HUES6 (cell line): ENCODE data around the gene KRT74.

Experiments used
- H3K27ac ChIP-seq: 2 replicates; pipeline ENCODE4 v1.7.0; 2013; ENCODE audit warnings: low read depth, mild to moderate bottlenecking, low read length, inconsistent platforms
- H3K27me3 ChIP-seq: 2 replicates; pipeline ENCODE4 v1.6.1; 2013; ENCODE audit warnings: low read length; ENCODE audit not compliant: control insufficient read depth, insufficient read depth
- H3K36me3 ChIP-seq: 2 replicates; pipeline ENCODE4 v1.6.1; 2013; ENCODE audit warnings: low read length; ENCODE audit not compliant: control insufficient read depth, insufficient read depth
- H3K4me1 ChIP-seq: 2 replicates; pipeline ENCODE4 v1.6.1; 2013; ENCODE audit warnings: low read length; ENCODE audit not compliant: control insufficient read depth, insufficient read depth
- H3K4me3 ChIP-seq: 2 replicates; pipeline ENCODE4 v1.5.1; 2013; ENCODE audit warnings: low read depth, low read length
- H3K9ac ChIP-seq: one replicate; pipeline ENCODE4 v1.6.1; 2013; ENCODE audit warnings: mild to moderate bottlenecking, low read length
- H3K9me3 ChIP-seq: 2 replicates; pipeline ENCODE4 v1.6.1; 2013; ENCODE audit warnings: low read depth, low read length; ENCODE audit not compliant: control insufficient read depth, insufficient read depth

KRT74 gene

GRCh38 chr12:52537101-52537500 is 36.5 kb downstream of the KRT74 start:
- H3K27me3 ChIP-seq, result no peaks in the 10 kb centered on the region
- no peaks in the 10 kb centered on the region; the same call in 1 of the 2 replicates for H3K4me1 ChIP-seq
- no peak overlapping the region for H3K9ac ChIP-seq
- H3K4me3 ChIP-seq, result no peak overlapping the region
- H3K27ac ChIP-seq, result no peak overlapping the region
- no peaks in the 10 kb centered on the region for H3K9me3 ChIP-seq
- no peaks in the 10 kb centered on the region for H3K36me3 ChIP-seq

GRCh38 chr12:52535574-52535973 is 38.1 kb downstream of the KRT74 start:
- Histone ChIP-seq H3K9ac (no peak overlapping the region), H3K36me3 (no peaks in the 10 kb centered on the region), H3K27me3 (no peaks in the 10 kb centered on the region), H3K9me3 (no peaks in the 10 kb centered on the region), H3K4me3 (no peak overlapping the region), H3K27ac (no peak overlapping the region), H3K4me1 (no peaks in the 10 kb centered on the region; the same call in 1 of the 2 replicates)

GRCh38 chr12:52534482-52534881 is 39.2 kb downstream of the KRT74 start:
- H3K27ac ChIP-seq, result no peak overlapping the region
- no peaks in the 10 kb centered on the region for H3K36me3 ChIP-seq
- H3K9ac ChIP-seq, result no peak overlapping the region
- no peaks in the 10 kb centered on the region for H3K9me3 ChIP-seq
- no peaks in the 10 kb centered on the region; the same call in 1 of the 2 replicates for H3K4me1 ChIP-seq
- no peak overlapping the region for H3K4me3 ChIP-seq
- H3K27me3 ChIP-seq, result no peaks in the 10 kb centered on the region

- Histone ChIP-seq H3K27ac (no peak overlapping the region), H3K36me3 (no peaks in the 10 kb centered on the region), H3K4me3 (no peak overlapping the region), H3K9ac (no peak overlapping the region), H3K4me1 (no peaks in the 10 kb centered on the region; the same call in 1 of the 2 replicates), H3K27me3 (no peaks in the 10 kb centered on the region), H3K9me3 (no peaks in the 10 kb centered on the region)
Observed at GRCh38 chr12:52533686-52534470, 39.8 kb downstream of the KRT74 start.

- H3K27ac ChIP-seq, result no peak overlapping the region
- no peak overlapping the region for H3K9ac ChIP-seq
- no peaks in the 10 kb centered on the region for H3K36me3 ChIP-seq
- H3K9me3 ChIP-seq, result no peaks in the 10 kb centered on the region
- H3K4me3 ChIP-seq, result no peak overlapping the region
- no peaks in the 10 kb centered on the region for H3K27me3 ChIP-seq
- H3K4me1 ChIP-seq, result no peaks in the 10 kb centered on the region
Observed at GRCh38 chr12:52532636-52533035, 41.0 kb downstream of the KRT74 start.

- Histone ChIP-seq H3K9me3 (no peaks in the 10 kb centered on the region), H3K4me3 (no peak overlapping the region), H3K4me1 (no peaks in the 10 kb centered on the region), H3K27me3 (no peaks in the 10 kb centered on the region), H3K36me3 (no peaks in the 10 kb centered on the region), H3K9ac (no peak overlapping the region), H3K27ac (no peak overlapping the region)
Observed at GRCh38 chr12:52531566-52532300, 41.9 kb downstream of the KRT74 start.

GRCh38 chr12:52530905-52531304 is 42.7 kb downstream of the KRT74 start:
- no peaks in the 10 kb centered on the region for H3K4me1 ChIP-seq
- H3K27me3 ChIP-seq, result no peaks in the 10 kb centered on the region

GRCh38 chr12:52530366-52530765 is 43.3 kb downstream of the KRT74 start:
- Histone ChIP-seq H3K27ac (no peak overlapping the region), H3K9ac (no peak overlapping the region), H3K36me3 (no peaks in the 10 kb centered on the region), H3K4me1 (no peaks in the 10 kb centered on the region), H3K27me3 (no peaks in the 10 kb centered on the region), H3K4me3 (no peak overlapping the region), H3K9me3 (no peaks in the 10 kb centered on the region)

More at GRCh38 chr12:52530905-52531304, 42.7 kb downstream of the KRT74 start:
- H3K4me3 ChIP-seq, result no peak overlapping the region
- no peaks in the 10 kb centered on the region for H3K36me3 ChIP-seq
- no peak overlapping the region for H3K27ac ChIP-seq
- H3K9ac ChIP-seq, result no peak overlapping the region
- no peaks in the 10 kb centered on the region for H3K9me3 ChIP-seq

GRCh38 chr12:52529846-52530245 is 43.8 kb downstream of the KRT74 start:
- Histone ChIP-seq H3K36me3 (no peaks in the 10 kb centered on the region), H3K9ac (no peak overlapping the region), H3K4me1 (no peaks in the 10 kb centered on the region), H3K9me3 (no peaks in the 10 kb centered on the region), H3K27me3 (no peaks in the 10 kb centered on the region), H3K4me3 (no peak overlapping the region), H3K27ac (no peak overlapping the region)

GRCh38 chr12:52529417-52529816 is 44.2 kb downstream of the KRT74 start:
- no peaks in the 10 kb centered on the region for H3K27me3 ChIP-seq

GRCh38 chr12:52528641-52529143 is 45.0 kb downstream of the KRT74 start:
- Histone ChIP-seq H3K36me3 (no peaks in the 10 kb centered on the region), H3K27me3 (no peaks in the 10 kb centered on the region), H3K4me3 (no peak overlapping the region), H3K27ac (no peak overlapping the region), H3K9ac (no peak overlapping the region), H3K4me1 (no peaks in the 10 kb centered on the region), H3K9me3 (no peaks in the 10 kb centered on the region)

More at GRCh38 chr12:52529417-52529816, 44.2 kb downstream of the KRT74 start:
- no peak overlapping the region for H3K4me3 ChIP-seq
- H3K36me3 ChIP-seq, result no peaks in the 10 kb centered on the region
- H3K9ac ChIP-seq, result no peak overlapping the region
- no peaks in the 10 kb centered on the region for H3K4me1 ChIP-seq
- no peaks in the 10 kb centered on the region for H3K9me3 ChIP-seq
- H3K27ac ChIP-seq, result no peak overlapping the region
